GM19099 (cell line): ENCODE data around the gene IFI27L2.

ENCODE experiments used
- POLR2A ChIP-seq: IDR thresholded peaks from 3 replicates; pipeline ENCODE4 v1.6.1; 2011; ENCODE audit warnings: low read depth; ENCODE audit not compliant: insufficient read length; ENCODE audit errors: extremely low read depth

Gene IFI27L2

GRCh38 chr14:94161981-94162380 lies 32.6 kb upstream of the IFI27L2 start:
- no peak for TF ChIP-seq POLR2A

- TF ChIP-seq POLR2A = no peak
Measured at GRCh38 chr14:94161058-94161457, 31.7 kb upstream of the IFI27L2 start.

GRCh38 chr14:94158239-94158883 lies 29.0 kb upstream of the IFI27L2 start:
- no peak for TF ChIP-seq POLR2A

- TF ChIP-seq POLR2A = no peak
Measured at GRCh38 chr14:94157197-94157596, 27.8 kb upstream of the IFI27L2 start.

DNA sequence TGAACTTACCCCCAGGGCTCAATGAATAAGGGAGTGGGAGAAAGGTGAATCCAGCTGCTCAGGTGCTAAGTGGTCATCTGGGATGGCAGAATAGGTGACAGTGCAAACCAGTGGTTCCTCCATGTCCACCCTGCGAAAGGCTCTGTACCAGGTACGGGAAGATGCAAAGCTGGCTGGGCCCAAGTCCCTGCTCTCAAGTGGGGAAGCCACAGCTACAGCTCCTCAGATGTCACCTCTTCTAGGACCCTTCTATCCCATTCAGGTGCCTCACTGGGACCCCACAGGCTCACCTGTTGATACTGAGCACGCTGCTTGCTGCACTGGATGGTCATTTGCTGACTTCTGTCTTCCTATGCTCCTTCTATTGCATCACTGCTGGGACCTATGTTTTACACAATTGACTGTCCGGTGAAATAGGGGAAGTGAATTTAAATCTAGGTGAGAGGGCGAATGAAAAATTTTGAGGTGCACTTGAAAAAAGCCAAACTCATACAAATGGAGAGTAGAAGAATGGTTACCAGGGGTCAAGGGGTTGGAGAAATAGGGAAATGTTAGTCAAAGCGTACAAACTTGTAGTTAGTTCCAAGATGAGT lies 24.4 kb upstream of the IFI27L2 start:
- no peak for TF ChIP-seq POLR2A

- no peak for TF ChIP-seq POLR2A
Measured at GRCh38 chr14:94152676-94153075, 23.3 kb upstream of the IFI27L2 start.

- no peak for TF ChIP-seq POLR2A
Measured at GRCh38 chr14:94145902-94146527, 16.6 kb upstream of the IFI27L2 start.

DNA sequence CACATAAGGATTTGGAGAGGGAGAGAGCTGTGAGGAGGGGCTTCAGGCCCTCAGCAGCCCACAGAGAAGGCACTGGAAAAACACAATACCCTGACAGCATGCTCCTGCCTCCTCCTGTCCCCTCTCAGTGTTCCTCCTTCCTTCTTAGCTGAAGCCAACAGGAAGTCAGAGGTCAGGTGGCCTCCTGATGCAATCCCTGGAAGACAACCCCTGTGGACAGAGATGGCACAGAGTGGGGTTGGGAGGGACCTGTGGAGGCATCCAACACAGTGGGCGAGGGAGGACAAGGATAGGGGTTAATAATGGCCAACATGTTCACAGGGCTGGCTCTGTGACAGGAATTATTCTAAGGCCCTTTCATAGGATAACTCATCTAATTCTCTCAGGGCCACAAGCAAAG lies 15.4 kb upstream of the IFI27L2 start:
- TF ChIP-seq POLR2A = no peak

DNA sequence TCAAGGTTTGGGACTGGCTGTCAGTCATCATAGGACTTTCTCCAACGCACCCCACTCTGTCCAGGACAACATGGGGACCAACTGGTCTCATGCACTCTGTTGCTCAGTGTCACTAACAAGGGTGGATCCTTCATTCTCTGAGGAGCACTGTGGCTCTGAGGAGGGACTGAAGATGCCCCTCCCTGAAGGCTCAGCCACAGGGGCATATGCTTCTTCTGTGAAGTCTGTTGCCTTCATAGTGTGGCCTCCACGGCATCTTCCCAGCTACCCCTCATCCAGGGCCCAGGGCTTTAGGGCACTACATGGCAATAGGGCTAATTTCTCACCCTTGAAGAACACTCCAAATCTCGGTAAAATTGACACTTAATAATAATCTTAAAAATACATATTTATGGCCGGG lies 14.3 kb upstream of the IFI27L2 start:
- TF ChIP-seq POLR2A = no peak

- no peak for TF ChIP-seq POLR2A
Measured at GRCh38 chr14:94143239-94143638, 13.8 kb upstream of the IFI27L2 start.

- no peak for TF ChIP-seq POLR2A
Measured at GRCh38 chr14:94142836-94143235, 13.4 kb upstream of the IFI27L2 start.

DNA sequence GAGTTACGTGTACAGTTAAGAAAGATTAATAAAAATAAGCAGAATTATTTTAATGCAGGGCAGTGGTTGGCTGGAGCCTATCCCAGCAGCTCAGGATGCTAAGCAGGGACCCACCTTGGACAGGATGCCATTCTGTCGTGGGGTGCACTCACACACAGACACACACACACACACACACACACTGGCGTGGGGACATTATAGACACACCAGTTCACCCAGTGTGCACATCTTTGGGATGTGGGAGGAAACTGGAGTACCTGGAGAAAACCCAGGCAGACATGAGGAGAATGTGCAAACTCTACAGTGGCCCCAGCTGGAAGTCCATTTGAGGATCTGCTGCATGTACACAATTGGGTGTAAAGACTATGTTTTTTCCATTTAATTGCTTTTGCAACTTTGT lies 12.8 kb upstream of the IFI27L2 start:
- no peak for TF ChIP-seq POLR2A

DNA sequence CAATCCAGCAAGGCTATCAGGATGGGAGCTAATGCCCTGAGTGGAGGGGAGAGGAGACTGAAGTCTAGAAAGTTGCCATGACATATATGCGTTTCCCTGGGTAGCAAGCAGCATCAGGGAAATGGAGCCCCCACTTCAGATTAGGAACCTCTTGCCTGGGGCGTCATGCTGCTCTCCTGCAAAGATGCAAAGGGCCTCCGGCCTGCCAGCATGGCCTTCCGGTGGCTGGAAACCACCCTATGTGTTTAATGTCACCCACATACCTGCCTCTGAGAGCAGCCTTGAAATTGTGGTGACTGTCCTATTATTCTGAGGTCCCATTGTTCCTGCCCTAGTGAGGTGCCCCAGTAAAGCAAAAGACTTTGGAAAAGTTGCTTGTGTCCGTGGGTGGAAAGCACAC lies 10.0 kb upstream of the IFI27L2 start:
- TF ChIP-seq POLR2A = no peak

- TF ChIP-seq POLR2A = no peak
Measured at GRCh38 chr14:94139006-94139405, 9.6 kb upstream of the IFI27L2 start.

GRCh38 chr14:94138251-94138650 lies 8.8 kb upstream of the IFI27L2 start:
- no peak for TF ChIP-seq POLR2A

- TF ChIP-seq POLR2A = no peak
Measured at GRCh38 chr14:94136575-94137331, 7.3 kb upstream of the IFI27L2 start.

DNA sequence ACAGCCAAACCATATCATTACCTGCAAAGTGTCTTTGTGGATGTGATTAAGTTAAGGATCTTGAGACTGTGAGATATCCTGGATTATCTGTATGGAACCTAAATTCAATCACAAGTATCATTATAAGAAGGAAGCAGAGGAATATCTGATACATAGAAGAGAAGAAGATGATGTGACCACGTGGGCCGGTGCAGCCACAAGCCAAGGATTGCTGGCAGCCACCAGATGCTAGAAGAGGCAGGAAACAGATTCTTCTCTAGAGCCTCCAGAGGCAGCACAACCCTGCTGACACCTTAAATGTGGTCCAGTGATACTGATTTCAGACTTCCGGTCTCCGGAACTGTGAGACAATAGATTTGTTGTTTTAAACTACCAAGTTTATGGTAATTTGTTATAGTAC lies 6.1 kb upstream of the IFI27L2 start:
- no peak for TF ChIP-seq POLR2A
